ENCODE results near the gene PKNOX2. TPM values are rescaled to one million over a fixed set of nuclear protein-coding genes. Genes with fewer than 3 reads are reported as not detected.

Gene PKNOX2
- total RNA-seq, 1 donor from 2014 or later: 3.4 TPM

DNA sequence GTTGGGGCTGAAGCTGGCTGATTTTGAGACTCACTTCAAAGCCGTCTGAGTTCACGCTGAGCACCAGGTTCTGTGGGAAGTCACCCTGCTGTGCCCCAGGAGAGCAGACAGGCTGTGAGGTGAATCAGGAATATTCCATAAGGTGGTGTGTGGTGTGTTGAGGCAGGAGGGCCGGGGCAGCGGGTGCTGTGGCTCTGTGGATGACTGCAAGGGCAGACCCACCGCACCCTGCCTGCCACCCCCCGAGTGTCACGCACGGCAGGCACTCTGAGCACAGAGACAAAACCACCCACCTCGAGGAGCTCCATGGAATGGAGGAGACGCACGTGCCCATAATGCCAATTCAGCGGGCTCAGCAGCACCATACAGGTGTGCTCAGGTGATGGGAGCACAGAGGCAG, 147.8 kb downstream of the PKNOX2 start:
- peaks cover 20% of the 10 kb centered on the region for H3K4me1 ChIP-seq
- no peaks in the 10 kb centered on the region for H3K27me3 ChIP-seq
- intact Hi-C loops (cut with DNase I): no loop called here
- H3K4me3 ChIP-seq: no peak overlapping the region
- TF ChIP-seq POLR2A (IDR thresholded peaks at IDR 0.05) (no peak), POLR2AphosphoS5 (IDR thresholded peaks at IDR 0.05; ENCODE audit: insufficient read depth in 1 of 2, low read depth in 1 of 2) (no peak)
- TF ChIP-seq, protein P1, sequence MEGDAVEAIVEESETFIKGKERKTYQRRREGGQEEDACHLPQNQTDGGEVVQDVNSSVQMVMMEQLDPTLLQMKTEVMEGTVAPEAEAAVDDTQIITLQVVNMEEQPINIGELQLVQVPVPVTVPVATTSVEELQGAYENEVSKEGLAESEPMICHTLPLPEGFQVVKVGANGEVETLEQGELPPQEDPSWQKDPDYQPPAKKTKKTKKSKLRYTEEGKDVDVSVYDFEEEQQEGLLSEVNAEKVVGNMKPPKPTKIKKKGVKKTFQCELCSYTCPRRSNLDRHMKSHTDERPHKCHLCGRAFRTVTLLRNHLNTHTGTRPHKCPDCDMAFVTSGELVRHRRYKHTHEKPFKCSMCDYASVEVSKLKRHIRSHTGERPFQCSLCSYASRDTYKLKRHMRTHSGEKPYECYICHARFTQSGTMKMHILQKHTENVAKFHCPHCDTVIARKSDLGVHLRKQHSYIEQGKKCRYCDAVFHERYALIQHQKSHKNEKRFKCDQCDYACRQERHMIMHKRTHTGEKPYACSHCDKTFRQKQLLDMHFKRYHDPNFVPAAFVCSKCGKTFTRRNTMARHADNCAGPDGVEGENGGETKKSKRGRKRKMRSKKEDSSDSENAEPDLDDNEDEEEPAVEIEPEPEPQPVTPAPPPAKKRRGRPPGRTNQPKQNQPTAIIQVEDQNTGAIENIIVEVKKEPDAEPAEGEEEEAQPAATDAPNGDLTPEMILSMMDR (IDR thresholded peaks at IDR 0.05): no peak
- H3K36me3 ChIP-seq: no peaks in the 10 kb centered on the region
- no peak for DNase-seq (ENCODE audit: extremely low spot score in 2 of 2)
- no peaks in the 10 kb centered on the region for H3K9me3 ChIP-seq
- no peak overlapping the region for H3K27ac ChIP-seq

DNA sequence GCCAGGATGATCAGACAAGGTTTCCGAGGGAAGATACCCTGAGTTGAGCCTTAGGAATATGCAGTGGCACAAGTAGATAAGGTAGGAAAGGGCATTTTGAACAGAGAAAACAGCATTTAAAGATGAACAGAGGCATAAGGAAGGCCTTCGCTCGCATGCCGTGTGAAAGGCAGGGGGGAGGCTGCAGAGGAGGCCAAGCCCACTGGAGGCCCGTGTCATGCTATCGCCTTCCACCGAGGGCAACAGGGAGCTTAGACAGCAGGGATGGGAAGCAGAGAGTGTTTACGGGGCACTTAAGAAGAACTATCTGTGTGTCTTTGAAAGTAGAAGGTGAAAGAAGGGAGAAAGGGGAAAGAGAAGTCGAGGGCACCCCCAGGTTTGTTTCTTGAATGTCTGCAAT, 148.3 kb downstream of the PKNOX2 start:
- DNase-seq (ENCODE audit: extremely low spot score in 2 of 2): no peak
- intact Hi-C loops (cut with DNase I): no loop called here
- H3K27ac ChIP-seq: no peak overlapping the region
- H3K36me3 ChIP-seq: no peaks in the 10 kb centered on the region
- H3K9me3 ChIP-seq: no peaks in the 10 kb centered on the region
- TF ChIP-seq POLR2AphosphoS5 (IDR thresholded peaks at IDR 0.05; ENCODE audit: insufficient read depth in 1 of 2, low read depth in 1 of 2) (no peak), POLR2A (IDR thresholded peaks at IDR 0.05) (no peak)
- TF ChIP-seq, protein P1 (IDR thresholded peaks at IDR 0.05): no peak
- no peak overlapping the region for H3K4me3 ChIP-seq
- H3K4me1 ChIP-seq: peaks cover 20% of the 10 kb centered on the region
- H3K27me3 ChIP-seq: no peaks in the 10 kb centered on the region

DNA sequence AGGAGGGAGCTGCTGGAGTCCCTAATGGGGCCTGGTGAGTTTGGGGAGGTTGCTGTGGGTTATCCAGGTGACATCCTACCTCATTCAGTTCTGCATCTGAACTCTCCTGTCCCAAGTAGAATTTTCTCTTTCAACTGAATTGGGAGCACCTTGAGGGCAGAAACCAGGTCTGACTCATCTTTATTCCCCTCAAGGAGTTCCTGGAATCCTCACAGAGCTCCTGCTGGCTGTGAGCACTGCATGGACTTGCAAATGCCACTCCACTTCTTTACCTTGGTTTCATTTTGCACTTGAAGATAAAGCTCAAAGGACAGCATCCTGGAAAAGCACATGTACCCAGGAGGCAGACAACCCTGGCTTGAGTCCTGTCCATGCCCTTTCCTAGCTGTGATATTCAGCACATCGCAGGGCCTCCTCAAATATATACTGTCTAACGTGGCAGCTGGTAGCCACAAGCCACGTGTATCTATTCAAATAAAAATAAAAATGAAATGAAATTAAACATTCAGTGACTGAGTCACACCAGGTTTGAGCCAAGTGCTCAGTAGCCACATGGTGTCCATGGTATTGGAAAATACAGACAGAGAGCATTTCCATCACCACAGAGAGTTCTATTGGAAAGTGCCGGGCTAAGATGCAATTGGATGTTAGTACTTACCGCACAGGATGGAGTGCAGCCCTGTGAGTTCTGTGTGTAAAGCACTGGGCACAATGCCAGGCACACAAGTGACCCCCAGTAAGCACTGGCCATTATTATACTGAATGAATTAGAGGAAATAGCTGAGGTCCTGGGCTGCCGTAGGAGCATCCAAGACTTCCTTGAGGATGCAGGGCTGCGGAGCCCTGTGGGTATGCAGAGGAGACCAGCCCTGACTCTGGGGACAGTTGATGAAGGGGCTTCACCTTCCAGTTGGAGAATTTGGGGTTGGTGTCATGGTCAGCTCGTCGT, 149.0 kb downstream of the PKNOX2 start:
- no peaks in the 10 kb centered on the region for H3K36me3 ChIP-seq
- no peak for DNase-seq (ENCODE audit: extremely low spot score in 2 of 2)
- no peak overlapping the region for H3K4me3 ChIP-seq
- peaks cover 20% of the 10 kb centered on the region for H3K4me1 ChIP-seq
- TF ChIP-seq, protein P1 (IDR thresholded peaks at IDR 0.05): no peak
- TF ChIP-seq POLR2A (IDR thresholded peaks at IDR 0.05): no peak
- no peak for TF ChIP-seq POLR2AphosphoS5 (IDR thresholded peaks at IDR 0.05; ENCODE audit: insufficient read depth in 1 of 2, low read depth in 1 of 2)
- no peak overlapping the region for H3K27ac ChIP-seq
- intact Hi-C loops (cut with DNase I): no loop called here
- H3K27me3 ChIP-seq: no peaks in the 10 kb centered on the region
- H3K9me3 ChIP-seq: no peaks in the 10 kb centered on the region

DNA sequence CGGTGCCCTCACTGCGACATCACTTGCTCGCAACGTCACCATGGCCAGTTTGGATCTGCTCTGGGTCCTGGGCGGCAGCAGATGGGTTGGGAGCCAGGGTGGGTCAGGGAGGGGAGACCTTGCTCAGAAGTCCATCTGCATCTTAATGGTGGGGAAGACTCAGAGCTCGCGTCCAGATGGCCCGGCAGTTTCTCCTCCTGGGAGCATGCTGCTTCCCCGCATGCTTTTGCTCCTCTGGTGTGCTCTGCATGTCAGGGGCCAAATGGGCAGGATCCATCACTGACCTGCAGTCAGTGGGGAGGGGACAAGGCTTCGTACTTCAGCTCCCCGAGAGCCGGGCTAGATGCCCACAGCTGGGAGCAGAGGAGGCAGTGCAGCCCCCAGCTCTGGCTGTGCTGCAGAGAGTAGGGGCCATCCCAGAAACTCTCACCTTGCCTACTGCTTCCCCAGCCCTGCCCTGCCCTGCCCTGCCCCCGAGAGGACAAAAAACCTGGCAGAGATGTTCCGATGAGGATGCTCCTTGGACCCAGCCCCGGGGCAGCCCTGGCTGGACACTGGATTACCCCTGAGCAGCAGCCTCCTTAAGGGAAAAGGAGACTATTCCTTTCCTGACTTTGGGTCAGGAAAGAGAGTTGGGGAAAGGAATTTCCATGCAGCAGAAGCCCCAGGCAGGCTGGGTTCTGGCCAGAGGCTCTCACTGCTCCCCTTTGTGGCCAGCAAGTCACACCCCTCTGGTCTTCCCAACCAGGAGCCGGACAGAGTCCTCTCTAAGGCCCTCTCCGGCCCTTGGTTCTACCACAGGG, 149.9 kb downstream of the PKNOX2 start:
- no peak overlapping the region for H3K4me3 ChIP-seq
- peaks cover 20% of the 10 kb centered on the region for H3K4me1 ChIP-seq
- no peak overlapping the region for H3K27ac ChIP-seq
- TF ChIP-seq, protein P1 (IDR thresholded peaks at IDR 0.05): no peak
- TF ChIP-seq POLR2A (IDR thresholded peaks at IDR 0.05) (no peak), POLR2AphosphoS5 (IDR thresholded peaks at IDR 0.05; ENCODE audit: insufficient read depth in 1 of 2, low read depth in 1 of 2) (no peak)
- intact Hi-C loops (cut with DNase I): no loop called here
- H3K36me3 ChIP-seq: no peaks in the 10 kb centered on the region
- H3K27me3 ChIP-seq: no peaks in the 10 kb centered on the region
- no peaks in the 10 kb centered on the region for H3K9me3 ChIP-seq
- DNase-seq (ENCODE audit: extremely low spot score in 2 of 2): no peak

All from vagina (tissue), 2 donors.